Bronchial epithelial cell (primary cell): ENCODE measurements around the gene WFDC6. TPM values are rescaled to one million over a fixed set of nuclear protein-coding genes. Genes with fewer than 3 reads are reported as not detected.

Source experiments
- DNase-seq: peaks from one replicate; pipeline ENCODE4 v3.0.0-alpha.2; 2010; ENCODE audit warnings: low read depth
- FAIRE-seq: peaks from 2 replicates; lab custom pipeline; 2011; peaks lifted over from hg19 to GRCh38; lab: Jason Lieb, UNC
- H3K27me3 ChIP-seq: 2 replicates; pipeline ENCODE4 v1.5.1; 2011; ENCODE audit warnings: low read length; ENCODE audit not compliant: control insufficient read depth, insufficient read depth
- H3K36me3 ChIP-seq: 2 replicates; pipeline ENCODE4 v1.5.1; 2011; ENCODE audit warnings: low read length; ENCODE audit not compliant: control insufficient read depth, insufficient read depth
- H3K4me3 ChIP-seq: 2 replicates; pipeline ENCODE4 v1.5.1; 2011; ENCODE audit warnings: mild to moderate bottlenecking, low read depth, low read length, control low read depth
- total RNA-seq: library from RNA; depleted of rRNA; stranded (reverse); fragments of >200 nt; gene quantifications from 2 replicates; pipeline ENCODE4 v1.2.1, GENCODE V29; 2014
- TF ChIP-seq, protein P1 (sequence below): IDR thresholded peaks from 2 replicates; pipeline ENCODE4 v1.5.1; 2011; ENCODE audit warnings: mild to moderate bottlenecking, moderate library complexity, low read length, control low read depth, inconsistent platforms; ENCODE audit not compliant: insufficient read depth, severe bottlenecking

The WFDC6 gene
- total RNA-seq, 1 donor from 2014 or later = not detected

- FAIRE-seq = no peak
- TF ChIP-seq, protein P1, sequence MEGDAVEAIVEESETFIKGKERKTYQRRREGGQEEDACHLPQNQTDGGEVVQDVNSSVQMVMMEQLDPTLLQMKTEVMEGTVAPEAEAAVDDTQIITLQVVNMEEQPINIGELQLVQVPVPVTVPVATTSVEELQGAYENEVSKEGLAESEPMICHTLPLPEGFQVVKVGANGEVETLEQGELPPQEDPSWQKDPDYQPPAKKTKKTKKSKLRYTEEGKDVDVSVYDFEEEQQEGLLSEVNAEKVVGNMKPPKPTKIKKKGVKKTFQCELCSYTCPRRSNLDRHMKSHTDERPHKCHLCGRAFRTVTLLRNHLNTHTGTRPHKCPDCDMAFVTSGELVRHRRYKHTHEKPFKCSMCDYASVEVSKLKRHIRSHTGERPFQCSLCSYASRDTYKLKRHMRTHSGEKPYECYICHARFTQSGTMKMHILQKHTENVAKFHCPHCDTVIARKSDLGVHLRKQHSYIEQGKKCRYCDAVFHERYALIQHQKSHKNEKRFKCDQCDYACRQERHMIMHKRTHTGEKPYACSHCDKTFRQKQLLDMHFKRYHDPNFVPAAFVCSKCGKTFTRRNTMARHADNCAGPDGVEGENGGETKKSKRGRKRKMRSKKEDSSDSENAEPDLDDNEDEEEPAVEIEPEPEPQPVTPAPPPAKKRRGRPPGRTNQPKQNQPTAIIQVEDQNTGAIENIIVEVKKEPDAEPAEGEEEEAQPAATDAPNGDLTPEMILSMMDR = no peak
- DNase-seq = no peak
- peaks cover 2% of the 10 kb centered on the region for H3K27me3 ChIP-seq
- no peak overlapping the region for H3K4me3 ChIP-seq
- H3K36me3 ChIP-seq = no peaks in the 10 kb centered on the region
Measured at GRCh38 chr20:45496166-45496565, 43.1 kb downstream of the WFDC6 start.

DNA sequence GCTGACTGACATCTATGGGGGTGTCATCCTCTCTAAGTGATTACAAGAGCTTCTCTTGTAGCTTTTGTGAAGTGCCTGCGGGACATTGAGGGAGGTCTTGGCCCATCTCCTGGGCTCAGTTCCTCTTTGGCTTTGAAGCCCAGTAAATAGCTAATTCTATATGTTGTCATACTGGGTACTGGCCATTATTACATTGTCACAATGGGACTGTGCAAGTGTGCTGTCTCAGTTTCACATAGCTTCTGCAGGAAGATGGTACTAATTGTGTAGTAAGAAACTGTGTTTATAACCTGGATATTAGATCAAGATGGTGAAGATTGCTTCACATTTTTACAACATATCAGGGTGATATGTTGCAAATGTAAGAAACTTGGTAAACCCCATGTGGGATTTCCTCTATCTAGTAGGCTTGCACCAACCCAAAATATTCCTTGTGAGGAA lies 43.8 kb downstream of the WFDC6 start:
- TF ChIP-seq, protein P1 = no peak
- Histone ChIP-seq H3K36me3 (no peaks in the 10 kb centered on the region), H3K4me3 (no peak overlapping the region), H3K27me3 (peaks cover 2% of the 10 kb centered on the region)
- no peak for DNase-seq
- no peak for FAIRE-seq

- H3K36me3 ChIP-seq = no peaks in the 10 kb centered on the region
- H3K4me3 ChIP-seq = no peak overlapping the region
- DNase-seq (peak; percentile 89), FAIRE-seq (peak; percentile 52)
- H3K27me3 ChIP-seq = no peaks in the 10 kb centered on the region
- TF ChIP-seq, protein P1 = no peak
Measured at GRCh38 chr20:45489083-45489531, 50.2 kb downstream of the WFDC6 start.

GRCh38 chr20:45487231-45487635 lies 52.0 kb downstream of the WFDC6 start:
- FAIRE-seq (no peak), DNase-seq (no peak)
- TF ChIP-seq, protein P1 = no peak
- Histone ChIP-seq H3K36me3 (no peaks in the 10 kb centered on the region), H3K4me3 (no peak overlapping the region), H3K27me3 (no peaks in the 10 kb centered on the region)

GRCh38 chr20:45485388-45485787 lies 53.9 kb downstream of the WFDC6 start:
- H3K36me3 ChIP-seq = no peaks in the 10 kb centered on the region
- no peak for FAIRE-seq
- no peak overlapping the region for H3K4me3 ChIP-seq
- peaks cover 3% of the 10 kb centered on the region for H3K27me3 ChIP-seq
- DNase-seq = no peak
- TF ChIP-seq, protein P1 = no peak

DNA sequence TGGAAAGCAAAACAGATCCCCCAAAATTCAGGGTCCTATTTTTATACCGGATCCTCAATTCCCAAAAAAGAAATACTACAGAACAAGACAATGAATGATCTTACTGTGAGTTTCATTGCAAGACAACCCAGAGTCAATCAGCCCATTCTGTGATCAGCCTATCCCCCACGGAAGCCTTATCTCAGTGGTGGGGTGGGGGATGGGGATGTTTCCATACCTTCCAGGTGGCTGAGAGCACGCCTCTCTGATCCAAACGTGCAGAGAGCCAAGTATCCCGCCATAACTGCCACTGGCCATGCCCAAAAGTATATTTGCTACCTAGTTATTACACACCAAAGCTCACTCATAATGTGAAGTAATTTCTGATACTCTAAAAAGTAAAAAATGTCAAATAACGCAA lies 54.6 kb downstream of the WFDC6 start:
- no peak for DNase-seq
- no peak overlapping the region for H3K4me3 ChIP-seq
- peaks cover 3% of the 10 kb centered on the region for H3K27me3 ChIP-seq
- FAIRE-seq = no peak
- TF ChIP-seq, protein P1 = no peak
- H3K36me3 ChIP-seq = no peaks in the 10 kb centered on the region
